MM.1S (cell line): ENCODE measurements around the gene FAM83F.

Experiments
- EZH2 ChIP-seq: fragments of 300-600 bp; sonication (generic); optimal IDR thresholded peaks from 2 replicates; pipeline ENCODE3; 2017; ENCODE audit warnings: low read depth, mild to moderate bottlenecking, antibody characterized with exemption, low read length, mixed read lengths
- EZH2phosphoT487 ChIP-seq: fragments of 300-600 bp; sonication (generic); IDR thresholded peaks from 2 replicates; pipeline ENCODE4 v1.6.1; 2018; ENCODE audit warnings: antibody characterized with exemption, low read length
- TF ChIP-seq, protein P1 (sequence below): fragments of 300-600 bp; sonication (generic); IDR thresholded peaks from 2 replicates; pipeline ENCODE4 v1.5.1; 2016; ENCODE audit warnings: antibody characterized with exemption, low read length, mixed read lengths

- TF ChIP-seq, protein P1, sequence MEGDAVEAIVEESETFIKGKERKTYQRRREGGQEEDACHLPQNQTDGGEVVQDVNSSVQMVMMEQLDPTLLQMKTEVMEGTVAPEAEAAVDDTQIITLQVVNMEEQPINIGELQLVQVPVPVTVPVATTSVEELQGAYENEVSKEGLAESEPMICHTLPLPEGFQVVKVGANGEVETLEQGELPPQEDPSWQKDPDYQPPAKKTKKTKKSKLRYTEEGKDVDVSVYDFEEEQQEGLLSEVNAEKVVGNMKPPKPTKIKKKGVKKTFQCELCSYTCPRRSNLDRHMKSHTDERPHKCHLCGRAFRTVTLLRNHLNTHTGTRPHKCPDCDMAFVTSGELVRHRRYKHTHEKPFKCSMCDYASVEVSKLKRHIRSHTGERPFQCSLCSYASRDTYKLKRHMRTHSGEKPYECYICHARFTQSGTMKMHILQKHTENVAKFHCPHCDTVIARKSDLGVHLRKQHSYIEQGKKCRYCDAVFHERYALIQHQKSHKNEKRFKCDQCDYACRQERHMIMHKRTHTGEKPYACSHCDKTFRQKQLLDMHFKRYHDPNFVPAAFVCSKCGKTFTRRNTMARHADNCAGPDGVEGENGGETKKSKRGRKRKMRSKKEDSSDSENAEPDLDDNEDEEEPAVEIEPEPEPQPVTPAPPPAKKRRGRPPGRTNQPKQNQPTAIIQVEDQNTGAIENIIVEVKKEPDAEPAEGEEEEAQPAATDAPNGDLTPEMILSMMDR = no peak
- TF ChIP-seq EZH2 (no peak), EZH2phosphoT487 (no peak)
Observed at GRCh38 chr22:39949964-39950737, 44.6 kb upstream of the FAM83F start.
